ENCODE measurements around the gene NPW. TPM values are rescaled to one million over a fixed set of nuclear protein-coding genes. Genes with fewer than 3 reads are reported as not detected.
"Not testable (repeated sequence)": the region's sequence is repeated elsewhere in the genome, so short reads cannot be mapped to it uniquely, and the experiment has no call there.

NPW gene
- polyA plus RNA-seq, 1 donor: 0.72 TPM

DNA sequence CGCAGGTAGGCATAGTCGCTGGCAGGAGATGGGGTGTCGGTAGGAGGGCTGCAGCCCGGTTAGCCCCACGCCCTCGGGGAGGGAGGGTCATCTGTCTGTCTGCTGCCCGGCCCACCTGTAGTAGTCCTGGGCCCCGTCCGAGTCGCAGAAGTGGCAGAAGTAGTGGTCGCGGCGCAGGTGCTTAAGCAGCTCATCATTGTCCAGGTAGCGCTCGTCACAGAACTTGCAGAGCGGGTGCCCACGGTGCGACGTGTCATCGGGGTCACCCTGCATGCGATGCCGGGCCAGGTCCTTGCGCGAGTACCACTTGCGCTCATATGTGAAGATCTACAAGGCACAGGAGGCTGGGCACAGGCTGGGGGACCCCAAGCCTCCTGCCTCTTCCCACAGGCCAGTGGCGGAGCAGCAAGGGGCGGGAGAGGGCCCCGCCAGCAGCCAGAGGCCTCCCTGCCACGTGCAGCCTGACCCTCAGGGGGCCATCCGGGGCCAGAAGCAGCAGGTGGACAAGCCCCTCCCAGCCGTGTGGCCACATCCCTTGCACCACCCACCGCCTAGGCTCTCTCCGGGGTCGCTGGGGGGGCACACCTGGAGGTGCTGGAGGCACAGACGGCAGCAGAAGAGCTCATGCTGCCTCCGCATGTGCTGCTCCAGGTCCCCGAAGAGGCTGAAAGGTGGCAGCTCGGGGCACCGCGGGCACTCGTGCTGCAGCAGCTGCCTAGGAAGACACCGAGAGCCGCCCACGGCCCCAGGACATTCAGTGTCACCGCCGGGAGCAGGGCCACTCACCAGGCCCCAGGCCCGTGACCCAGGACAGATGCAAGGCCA lies 17.0 kb upstream of the NPW start:
- DNase-seq: no peak

DNA sequence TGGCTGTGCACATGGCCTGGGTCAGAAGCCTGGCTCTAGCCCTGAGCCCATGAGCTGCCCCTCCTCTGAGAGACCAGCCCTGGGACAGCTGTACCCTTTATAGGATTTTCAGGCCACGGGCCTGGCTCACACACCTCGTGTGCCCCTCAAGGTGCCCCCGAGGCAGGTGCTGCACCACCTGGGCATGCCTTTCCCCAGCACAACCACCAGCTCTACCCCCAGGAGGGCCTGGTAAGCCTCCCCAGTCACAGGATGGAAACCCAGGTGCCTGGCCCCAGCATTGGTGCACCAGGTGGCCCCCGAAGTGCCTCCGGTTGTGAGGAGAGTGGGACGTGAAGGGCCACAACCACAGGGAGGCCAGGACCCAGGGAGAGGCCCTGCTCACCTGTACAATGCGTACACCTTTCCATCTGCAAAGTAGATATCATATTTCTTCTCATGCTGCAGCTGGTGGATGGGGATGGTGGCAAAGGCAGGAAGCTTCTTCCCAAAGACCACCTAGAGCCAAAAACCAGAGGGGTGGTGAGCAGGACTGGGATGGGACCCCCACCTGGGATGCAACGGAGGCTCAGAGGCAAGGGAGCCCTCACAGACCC lies 16.3 kb upstream of the NPW start:
- DNase-seq: no peak

DNA sequence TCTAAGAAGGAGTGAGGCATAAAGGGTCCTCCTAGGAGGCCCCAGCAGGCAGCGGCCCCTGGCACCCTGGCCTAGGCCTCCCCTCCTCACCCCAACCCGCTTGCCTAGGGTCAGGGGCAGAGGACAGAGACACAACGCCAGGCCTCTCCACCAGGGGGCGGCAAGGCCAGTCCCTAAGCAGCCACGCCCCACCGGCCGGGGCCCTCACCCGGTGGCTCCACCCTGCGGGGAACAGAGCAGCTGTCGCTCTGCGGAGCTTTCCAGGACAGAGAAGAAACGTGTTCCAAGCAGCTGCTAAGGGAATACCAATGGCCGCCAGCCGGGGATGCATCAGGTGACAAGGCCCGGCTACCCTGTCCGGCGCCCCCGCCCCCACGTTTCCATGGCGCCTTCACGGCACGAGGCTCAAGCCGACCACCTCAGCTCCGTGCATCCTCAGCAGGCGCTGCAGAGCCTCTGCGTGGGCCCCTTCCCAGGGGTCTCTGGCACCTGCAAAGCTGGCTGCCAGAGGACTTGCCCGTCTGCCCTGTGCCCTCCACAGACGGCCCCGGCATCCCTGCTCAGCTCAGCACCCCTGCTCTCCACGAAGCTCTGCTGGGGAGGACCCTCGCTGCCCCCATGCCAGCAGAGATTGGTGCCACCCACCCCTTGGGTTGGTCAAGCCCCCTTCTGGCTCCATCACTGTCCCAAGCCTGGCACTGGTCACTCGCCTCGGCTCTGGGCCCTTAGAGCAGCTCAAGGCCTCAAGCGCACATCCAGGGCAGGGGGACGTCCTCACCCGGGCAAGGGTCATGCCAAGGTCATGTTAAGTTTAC lies 15.6 kb upstream of the NPW start:
- peak; percentile 86 for DNase-seq

DNA sequence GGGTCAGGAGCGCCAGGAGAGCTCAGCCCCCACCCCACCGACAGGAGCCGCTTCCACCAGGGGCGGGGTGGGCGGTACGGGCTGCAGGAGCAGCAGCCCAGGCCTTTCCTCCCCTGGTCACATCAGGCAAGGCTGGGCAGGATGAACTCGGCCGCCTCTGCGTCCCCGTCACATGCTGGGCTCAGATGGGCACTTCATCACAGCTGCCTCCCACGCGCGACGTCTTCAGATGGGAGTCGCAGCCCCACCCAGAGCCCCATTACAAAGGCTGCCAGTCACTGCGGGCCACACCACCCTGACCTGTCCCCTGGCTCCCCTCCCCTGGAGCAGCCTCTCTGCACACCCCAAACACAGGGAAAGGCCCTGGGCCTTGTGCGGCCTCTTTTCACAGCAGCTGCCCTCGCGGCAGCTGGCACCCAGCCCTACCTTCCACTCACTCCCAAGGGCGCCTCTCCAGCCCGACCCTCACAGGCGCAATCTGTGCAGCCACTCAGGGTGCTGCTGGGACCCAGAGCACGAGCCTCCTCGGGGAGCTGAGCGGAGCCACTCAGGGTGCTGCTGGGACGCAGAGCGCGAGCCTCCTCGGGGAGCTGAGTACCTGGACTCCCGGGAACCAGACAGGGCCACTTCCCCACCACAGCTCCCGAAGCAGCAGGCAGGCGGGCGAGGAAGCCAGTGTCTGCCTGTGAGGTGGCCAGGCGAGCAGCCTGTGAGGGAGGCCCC lies 14.6 kb upstream of the NPW start:
- no peak for DNase-seq

DNA sequence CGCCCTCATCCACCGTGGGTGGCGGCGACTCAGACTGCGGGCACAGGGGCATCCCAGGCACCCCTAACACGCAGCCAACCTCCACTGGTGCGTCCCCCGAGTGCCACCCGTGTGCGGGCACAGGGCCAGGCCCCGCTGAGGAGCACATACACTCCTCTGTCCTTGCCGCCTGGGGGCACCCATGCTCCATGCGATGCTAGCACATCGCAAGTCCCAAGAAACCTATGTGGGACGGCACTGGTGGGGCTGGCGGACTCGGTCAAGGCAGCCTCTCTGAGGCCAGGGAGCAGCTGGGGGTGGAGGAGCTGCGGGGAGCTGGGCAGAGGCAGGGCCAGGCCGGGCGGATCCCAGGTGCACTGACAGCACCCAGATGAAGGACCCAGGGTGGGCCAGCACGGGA lies 13.9 kb upstream of the NPW start:
- DNase-seq: no peak

DNA sequence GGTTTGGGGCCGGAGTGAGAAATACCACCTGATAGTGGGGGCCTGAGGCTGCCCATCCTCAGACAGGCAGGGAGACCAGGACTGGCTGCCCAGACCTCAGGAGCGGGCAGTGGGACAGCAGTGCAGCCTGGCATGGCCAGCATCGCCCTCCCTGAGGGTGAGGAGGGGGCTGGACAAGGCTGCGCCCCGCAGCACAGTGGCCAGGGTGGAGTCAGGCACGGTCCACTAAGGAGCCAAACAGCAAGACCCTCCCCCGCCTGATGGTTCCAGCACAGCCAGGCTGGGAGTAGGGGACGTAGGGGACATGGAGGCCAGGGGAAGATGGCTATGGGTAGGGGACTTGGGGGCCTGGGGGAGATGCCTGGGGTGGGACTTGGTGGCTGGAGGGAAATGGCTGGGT lies 13.3 kb upstream of the NPW start:
- no peak for DNase-seq

- DNase-seq: no peak
These were observed 12.3 kb upstream of the NPW start for GRCh38 chr16:2007081-2007836.

DNA sequence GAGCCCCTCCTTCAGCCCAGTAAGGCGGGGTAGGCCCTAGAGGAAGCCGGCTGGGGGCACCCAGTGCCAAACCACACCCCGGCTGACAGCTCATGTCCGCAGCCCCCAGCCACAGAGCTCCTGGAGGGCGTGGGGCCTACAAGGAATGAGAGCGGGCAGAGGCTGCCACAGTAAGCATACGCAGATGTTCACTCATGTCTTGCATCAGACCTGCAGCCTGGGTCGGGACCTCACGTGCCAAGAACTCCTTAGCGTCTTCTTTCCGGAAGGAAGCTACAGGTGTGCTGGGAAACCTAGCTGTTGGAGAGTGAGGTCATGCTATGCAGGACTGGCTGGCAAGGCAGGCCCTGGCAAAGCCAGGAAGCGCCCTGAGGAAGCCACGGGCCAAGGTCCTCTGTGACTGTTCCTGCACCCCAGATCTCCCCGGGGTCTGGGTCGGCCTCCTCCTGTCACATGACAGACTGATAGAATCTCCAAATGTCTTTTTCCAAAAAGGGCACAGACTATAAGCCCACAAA lies 11.5 kb upstream of the NPW start:
- no peak for DNase-seq

GRCh38 chr16:2008631-2009163 lies 10.9 kb upstream of the NPW start:
- DNase-seq: no peak

GRCh38 chr16:2009164-2009711 lies 10.3 kb upstream of the NPW start:
- DNase-seq: no peak

GRCh38 chr16:2009791-2010510 lies 9.6 kb upstream of the NPW start, which contains the start of gene ZNF598:
TSS of gene ZNF598 (minus strand) at chr16:2009821.
- DNase-seq: peak; percentile 91

- DNase-seq: not testable (repeated sequence)
These were observed 7.9 kb upstream of the NPW start for GRCh38 chr16:2011726-2012125.

DNA sequence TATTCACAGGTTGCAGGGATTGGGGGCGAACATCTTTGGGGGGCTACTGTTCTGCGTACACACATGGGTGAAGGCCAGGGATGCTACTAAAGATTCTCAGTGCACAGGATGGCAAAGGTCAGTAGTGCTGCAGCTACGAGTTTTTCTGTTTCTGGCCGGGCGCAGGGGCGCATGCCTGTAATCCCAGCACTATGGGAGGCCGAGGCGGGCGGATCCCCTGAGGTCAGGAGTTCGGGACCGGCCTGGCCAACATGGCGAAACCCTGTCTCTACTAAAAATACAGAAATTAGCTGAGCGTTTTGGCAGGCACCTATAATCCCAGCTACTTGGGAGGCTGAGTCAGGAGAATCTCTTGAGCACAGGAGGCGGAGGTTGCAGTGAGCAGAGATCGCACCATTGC lies 6.1 kb upstream of the NPW start:
- no peak for DNase-seq

DNA sequence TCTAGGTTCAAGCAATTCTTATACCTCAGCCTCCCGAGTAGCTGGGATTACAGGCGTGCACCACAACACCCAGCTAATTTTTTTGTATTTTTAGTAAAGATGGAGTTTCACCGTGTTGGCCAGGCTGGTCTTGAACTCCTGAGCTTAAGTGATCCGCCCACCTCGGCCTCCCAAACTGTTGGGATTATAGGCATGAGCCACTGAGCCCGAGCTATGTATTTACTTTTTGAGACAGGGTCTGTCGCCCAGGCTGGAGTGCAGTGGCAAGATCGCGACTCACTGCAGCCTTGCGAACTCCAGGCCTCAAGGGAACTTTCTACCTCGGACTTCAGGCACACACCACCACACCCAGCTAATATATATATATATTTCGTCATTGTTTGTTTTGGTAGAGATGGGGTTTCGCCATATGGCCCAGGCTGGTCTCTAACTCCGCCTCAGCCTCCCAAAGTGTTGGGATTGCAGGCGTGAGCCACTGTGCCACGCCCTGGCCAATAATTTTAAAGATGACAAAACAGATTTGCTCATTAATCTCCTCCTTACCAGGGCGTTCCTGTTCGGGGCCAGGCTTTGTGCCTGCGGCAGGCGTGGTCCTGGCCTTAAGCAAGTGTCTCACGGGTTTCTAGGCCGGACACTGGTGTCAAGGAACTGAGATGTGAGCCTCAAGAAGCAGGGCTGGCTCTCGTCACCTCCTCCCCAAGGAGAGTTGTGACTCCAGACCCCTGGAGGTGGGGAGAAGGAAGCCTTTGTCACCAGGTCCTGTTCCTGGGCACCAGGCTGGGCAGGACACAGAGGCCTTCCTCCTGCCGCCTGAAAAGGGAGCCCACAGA lies 4.3 kb upstream of the NPW start:
- no peak for DNase-seq

GRCh38 chr16:2015947-2016208 lies 3.7 kb upstream of the NPW start:
- DNase-seq: no peak

DNA sequence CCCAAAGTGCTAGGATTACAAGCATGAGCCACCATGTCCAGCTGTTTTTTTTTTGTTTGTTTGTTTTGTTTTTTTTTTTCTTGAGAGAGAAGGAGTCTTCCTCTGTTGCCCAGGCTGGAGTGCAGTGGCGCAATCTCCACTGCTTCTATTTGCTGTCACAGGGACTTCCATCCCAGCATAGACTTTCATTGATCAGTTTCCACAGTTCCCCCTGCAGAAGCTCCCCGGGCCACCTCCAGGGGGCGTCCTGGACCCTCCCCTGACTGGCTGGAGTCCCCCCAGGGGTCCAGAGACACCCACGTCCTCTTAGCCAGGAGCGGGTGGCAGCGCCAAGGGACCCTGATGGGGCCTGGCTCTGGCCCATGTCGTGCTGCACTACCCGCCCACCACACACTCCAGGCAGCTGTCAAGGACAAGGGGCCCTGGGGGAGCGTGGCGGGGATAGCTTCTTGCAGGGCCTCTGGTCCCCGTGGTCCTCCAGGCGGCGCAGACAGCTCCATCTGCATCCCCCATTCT lies 3.1 kb upstream of the NPW start:
- no peak for DNase-seq

DNA sequence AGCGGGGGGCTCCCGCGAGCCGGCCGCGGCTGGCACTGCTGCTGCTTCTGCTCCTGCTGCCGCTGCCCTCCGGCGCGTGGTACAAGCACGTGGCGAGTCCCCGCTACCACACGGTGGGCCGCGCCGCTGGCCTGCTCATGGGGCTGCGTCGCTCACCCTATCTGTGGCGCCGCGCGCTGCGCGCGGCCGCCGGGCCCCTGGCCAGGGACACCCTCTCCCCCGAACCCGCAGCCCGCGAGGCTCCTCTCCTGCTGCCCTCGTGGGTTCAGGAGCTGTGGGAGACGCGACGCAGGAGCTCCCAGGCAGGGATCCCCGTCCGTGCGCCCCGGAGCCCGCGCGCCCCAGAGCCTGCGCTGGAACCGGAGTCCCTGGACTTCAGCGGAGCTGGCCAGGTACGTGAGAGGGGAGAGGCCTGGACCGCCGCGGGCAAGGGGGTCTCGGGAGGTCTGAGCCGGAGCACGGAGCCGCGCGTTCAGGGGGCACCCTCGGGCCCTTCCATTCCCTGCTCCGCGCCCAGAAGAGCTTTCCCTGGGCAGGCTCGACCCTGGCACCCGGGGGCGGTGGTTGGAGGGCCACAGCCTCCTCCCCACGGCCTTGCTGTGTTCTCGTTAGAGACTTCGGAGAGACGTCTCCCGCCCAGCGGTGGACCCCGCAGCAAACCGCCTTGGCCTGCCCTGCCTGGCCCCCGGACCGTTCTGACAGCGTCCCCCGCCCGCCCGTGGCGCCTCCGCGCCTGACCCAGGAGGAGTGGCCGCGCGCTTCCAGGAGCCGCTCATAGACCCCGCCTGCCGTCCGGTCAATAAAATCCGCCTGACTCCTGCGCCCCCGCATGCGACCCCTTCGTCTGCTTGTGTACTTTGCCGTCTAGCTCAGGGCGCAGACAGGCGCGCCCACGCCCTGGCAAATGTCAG lies 591 bp downstream of the NPW start:
- no peak for DNase-seq

- no peak for DNase-seq
These were observed 3.1 kb downstream of the NPW start for GRCh38 chr16:2022723-2023091.
